A673 (cell line): ENCODE results near the gene MDP1. TPM values are rescaled to one million over a fixed set of nuclear protein-coding genes. Genes with fewer than 3 reads are reported as not detected.

ENCODE experiments used
- BruUV-seq: library from RNA; stranded (reverse); fragments of 400-500 nt; replicated peaks from 2 replicates; lab custom pipeline; 2021; lab: Mats Ljungman, UMichigan
- CTCF ChIA-PET: fragments of 300-600 bp; sonication (Branson Sonifier 250); formaldehyde crosslinking; loops from one replicate; lab custom pipeline; 2022; ENCODE audit warnings: antibody characterized with exemption; lab: Charles Lee
- POLR2A ChIA-PET: fragments of 300-600 bp; sonication (Branson Sonifier 250); formaldehyde crosslinking; loops from one replicate; lab custom pipeline; 2022; ENCODE audit warnings: antibody characterized with exemption; ENCODE audit not compliant: low non-redundant PET; lab: Charles Lee
- DNase-seq: peaks from one replicate; pipeline ENCODE4 v3.0.0-alpha.2; 2015; ENCODE audit warnings: low spot score
- H3K27ac ChIP-seq: fragments of 200-600 bp; sonication (generic); 2 replicates; pipeline ENCODE4 v1.5.1; 2016; ENCODE audit warnings: mixed run types, low read depth, mild to moderate bottlenecking, mixed read lengths, antibody characterized with exemption, low read length; ENCODE audit not compliant: poor library complexity, severe bottlenecking
- H3K27me3 ChIP-seq: fragments of 200-600 bp; sonication (generic); replicated peaks from 2 replicates; pipeline ENCODE4 v1.6.1; 2017; ENCODE audit warnings: mixed run types, low read depth, mild to moderate bottlenecking, mixed read lengths, antibody characterized with exemption, low read length; ENCODE audit not compliant: insufficient read depth, poor library complexity
- H3K36me3 ChIP-seq: fragments of 200-600 bp; sonication (generic); 2 replicates; pipeline ENCODE4 v1.6.1; 2016; ENCODE audit warnings: mixed run types, mild to moderate bottlenecking, mixed read lengths, antibody characterized with exemption, low read length; ENCODE audit not compliant: insufficient read depth, poor library complexity, severe bottlenecking
- H3K4me1 ChIP-seq: fragments of 200-600 bp; sonication (generic); 2 replicates; pipeline ENCODE4 v1.6.1; 2017; ENCODE audit warnings: mixed run types, mild to moderate bottlenecking, mixed read lengths, antibody characterized with exemption, low read length; ENCODE audit not compliant: insufficient read depth, poor library complexity, severe bottlenecking
- H3K4me3 ChIP-seq: fragments of 200-600 bp; sonication (generic); 2 replicates; pipeline ENCODE4 v1.5.1; 2016; ENCODE audit warnings: low read depth, mixed run types, mild to moderate bottlenecking, mixed read lengths, low read length; ENCODE audit not compliant: poor library complexity, severe bottlenecking
- H3K9me3 ChIP-seq: fragments of 200-600 bp; sonication (generic); 2 replicates; pipeline ENCODE4 v1.6.1; 2016; ENCODE audit warnings: mixed run types, low read depth, mild to moderate bottlenecking, mixed read lengths, antibody characterized with exemption, low read length; ENCODE audit not compliant: poor library complexity, severe bottlenecking
- EZH2 ChIP-seq: fragments of 200-600 bp; sonication (generic); IDR thresholded peaks from 2 replicates; pipeline ENCODE4 v1.6.1; 2017; ENCODE audit warnings: borderline replicate concordance, low read depth, mild to moderate bottlenecking, mixed read lengths, antibody characterized with exemption, low read length; ENCODE audit not compliant: poor library complexity, severe bottlenecking
- intact Hi-C: fragments of 100-400 bp; cut with micrococcal nuclease; formaldehyde crosslinking; loops from one replicate; pipeline ENCODE4 v1.10.0; 2022; ENCODE audit not compliant: unreplicated experiment
- total RNA-seq: library from RNA; stranded (reverse); gene quantifications from 2 replicates; pipeline ENCODE4 v1.2.3, GENCODE V29; 2021
- TF ChIP-seq, protein P1 (sequence below): fragments of 300-800, 200-600 bp; sonication (generic); conservative IDR thresholded peaks from 2 replicates; pipeline ENCODE4 v1.5.1; 2017; ENCODE audit warnings: low read depth, mild to moderate bottlenecking, antibody characterized with exemption, low read length, moderate library complexity, mixed read lengths

Gene MDP1
- total RNA-seq, 1 experiment from 2014 or later, result 21.3 TPM

DNA sequence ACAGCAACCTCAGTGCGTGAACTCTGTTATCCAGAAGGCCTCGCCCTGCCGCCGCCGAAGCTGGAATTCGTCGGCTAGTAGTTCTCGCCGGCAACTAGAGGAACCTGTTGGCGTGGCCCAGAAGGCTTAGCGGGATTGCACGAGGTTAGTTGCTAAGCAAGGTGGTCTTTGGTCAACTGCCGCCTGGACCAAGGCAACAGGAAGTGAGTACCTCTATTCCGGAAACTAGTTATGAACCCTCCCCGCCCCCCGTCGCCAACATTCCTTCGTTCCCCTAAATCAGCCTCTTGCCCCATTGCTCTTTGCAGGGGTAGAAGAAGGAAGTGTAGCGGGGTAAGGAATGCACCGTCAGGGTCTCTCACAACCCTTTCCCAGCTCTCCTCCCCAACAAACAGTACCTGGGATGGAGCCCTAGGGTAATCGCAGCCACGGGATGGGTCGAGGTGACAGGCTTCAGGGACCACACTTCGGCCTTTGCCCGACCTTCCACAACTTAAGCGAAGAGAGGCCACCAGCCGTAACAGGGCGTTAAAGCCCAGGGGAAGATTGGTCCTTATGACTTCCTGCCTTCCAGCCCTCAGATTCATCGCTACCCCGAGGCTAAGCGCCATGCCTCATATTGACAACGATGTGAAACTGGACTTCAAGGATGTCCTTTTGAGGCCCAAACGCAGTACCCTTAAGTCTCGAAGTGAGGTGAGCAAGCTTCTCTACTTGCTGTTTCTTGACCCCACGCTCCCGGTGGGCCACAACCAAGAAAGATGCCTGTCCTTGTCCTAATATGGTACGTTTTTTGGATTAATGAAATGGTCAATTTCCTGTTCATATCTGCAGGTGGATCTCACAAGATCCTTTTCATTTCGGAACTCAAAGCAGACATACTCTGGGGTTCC, 17.0 kb upstream of the MDP1 start, which contains the start of gene GMPR2:
Gene GMPR2 (plus strand): TSS at position 285 of the 893 bp plus-strand sequence. CDS start 325 bp downstream, at position 610.
- intact Hi-C loops, result loop anchor here (1.0 kb wide), 1 partner anchor 20 kb away; the partner anchor contains the start of gene CHMP4A
- H3K27ac ChIP-seq, result peak within 1 kb of the TSS; percentile 88
- DNase-seq, result no peak
- ChIA-PET CTCF (no interaction called here), POLR2A (interaction anchor here (0.6 to 0.7 kb wide), 2 partner anchors 13 to 1764 kb away, joined by 3 to 14 read pairs; no protein-coding TSS in a partner anchor)
- TF ChIP-seq, protein P1, sequence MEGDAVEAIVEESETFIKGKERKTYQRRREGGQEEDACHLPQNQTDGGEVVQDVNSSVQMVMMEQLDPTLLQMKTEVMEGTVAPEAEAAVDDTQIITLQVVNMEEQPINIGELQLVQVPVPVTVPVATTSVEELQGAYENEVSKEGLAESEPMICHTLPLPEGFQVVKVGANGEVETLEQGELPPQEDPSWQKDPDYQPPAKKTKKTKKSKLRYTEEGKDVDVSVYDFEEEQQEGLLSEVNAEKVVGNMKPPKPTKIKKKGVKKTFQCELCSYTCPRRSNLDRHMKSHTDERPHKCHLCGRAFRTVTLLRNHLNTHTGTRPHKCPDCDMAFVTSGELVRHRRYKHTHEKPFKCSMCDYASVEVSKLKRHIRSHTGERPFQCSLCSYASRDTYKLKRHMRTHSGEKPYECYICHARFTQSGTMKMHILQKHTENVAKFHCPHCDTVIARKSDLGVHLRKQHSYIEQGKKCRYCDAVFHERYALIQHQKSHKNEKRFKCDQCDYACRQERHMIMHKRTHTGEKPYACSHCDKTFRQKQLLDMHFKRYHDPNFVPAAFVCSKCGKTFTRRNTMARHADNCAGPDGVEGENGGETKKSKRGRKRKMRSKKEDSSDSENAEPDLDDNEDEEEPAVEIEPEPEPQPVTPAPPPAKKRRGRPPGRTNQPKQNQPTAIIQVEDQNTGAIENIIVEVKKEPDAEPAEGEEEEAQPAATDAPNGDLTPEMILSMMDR, result no peak
- peaks cover 35% of the 10 kb centered on the region for H3K36me3 ChIP-seq
- peaks cover 15% of the 10 kb centered on the region for H3K4me1 ChIP-seq
- no peaks in the 10 kb centered on the region for H3K27me3 ChIP-seq
- peak within 1 kb of the TSS; percentile 77 for H3K4me3 ChIP-seq
- BruUV-seq, result TSS peak; percentile 67
- no peaks in the 10 kb centered on the region for H3K9me3 ChIP-seq

DNA sequence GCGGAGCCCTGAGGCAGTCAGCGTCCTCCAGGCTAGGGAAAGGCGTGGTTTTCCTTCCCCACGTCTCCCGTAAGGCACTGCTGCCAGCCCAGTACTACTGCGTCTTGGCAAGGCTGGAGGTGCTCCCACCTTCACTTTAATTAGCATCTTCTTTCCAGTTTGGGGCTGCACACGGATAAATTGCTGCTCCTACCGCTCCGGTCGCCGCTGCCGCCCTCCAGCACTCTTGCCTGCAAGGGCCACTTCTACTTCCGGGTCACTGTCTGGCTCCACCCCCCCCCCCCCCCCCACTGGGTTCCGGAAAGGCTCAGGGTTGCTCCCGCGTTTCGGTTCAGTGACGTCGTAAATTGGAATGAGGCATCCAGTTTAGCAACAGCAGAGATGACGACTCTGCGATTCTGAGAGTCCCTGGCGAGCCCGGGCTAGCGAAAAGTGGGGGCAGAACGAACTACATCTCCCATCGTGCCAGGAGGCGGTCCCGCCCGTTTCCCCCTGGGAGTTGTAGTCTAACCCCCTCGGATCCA, 16.3 kb upstream of the MDP1 start, which contains the start of gene NEDD8:
Gene NEDD8 (minus strand): TSS at position 247 of the 524 bp plus-strand sequence. CDS start 100 bp downstream, at position 147.
- Histone ChIP-seq H3K27me3 (no peaks in the 10 kb centered on the region), H3K27ac (peak within 1 kb of the TSS; percentile 88), H3K4me1 (peaks cover 15% of the 10 kb centered on the region), H3K4me3 (peak within 1 kb of the TSS; percentile 77), H3K9me3 (no peaks in the 10 kb centered on the region), H3K36me3 (peaks cover 29% of the 10 kb centered on the region)
- TF ChIP-seq EZH2, result no peak
- TF ChIP-seq, protein P1, result no peak
- intact Hi-C loops, result loop anchor here (1.0 kb wide), 1 partner anchor 19 kb away; the partner anchor contains the start of gene CHMP4A
- POLR2A ChIA-PET, result interaction anchor here (0.7 kb wide), 1 partner anchor 1763 kb away, joined by 3 read pairs; no protein-coding TSS in a partner anchor
- peak; percentile 98 for DNase-seq
- BruUV-seq, result no TSS peak
- CTCF ChIA-PET, result no interaction called here

DNA sequence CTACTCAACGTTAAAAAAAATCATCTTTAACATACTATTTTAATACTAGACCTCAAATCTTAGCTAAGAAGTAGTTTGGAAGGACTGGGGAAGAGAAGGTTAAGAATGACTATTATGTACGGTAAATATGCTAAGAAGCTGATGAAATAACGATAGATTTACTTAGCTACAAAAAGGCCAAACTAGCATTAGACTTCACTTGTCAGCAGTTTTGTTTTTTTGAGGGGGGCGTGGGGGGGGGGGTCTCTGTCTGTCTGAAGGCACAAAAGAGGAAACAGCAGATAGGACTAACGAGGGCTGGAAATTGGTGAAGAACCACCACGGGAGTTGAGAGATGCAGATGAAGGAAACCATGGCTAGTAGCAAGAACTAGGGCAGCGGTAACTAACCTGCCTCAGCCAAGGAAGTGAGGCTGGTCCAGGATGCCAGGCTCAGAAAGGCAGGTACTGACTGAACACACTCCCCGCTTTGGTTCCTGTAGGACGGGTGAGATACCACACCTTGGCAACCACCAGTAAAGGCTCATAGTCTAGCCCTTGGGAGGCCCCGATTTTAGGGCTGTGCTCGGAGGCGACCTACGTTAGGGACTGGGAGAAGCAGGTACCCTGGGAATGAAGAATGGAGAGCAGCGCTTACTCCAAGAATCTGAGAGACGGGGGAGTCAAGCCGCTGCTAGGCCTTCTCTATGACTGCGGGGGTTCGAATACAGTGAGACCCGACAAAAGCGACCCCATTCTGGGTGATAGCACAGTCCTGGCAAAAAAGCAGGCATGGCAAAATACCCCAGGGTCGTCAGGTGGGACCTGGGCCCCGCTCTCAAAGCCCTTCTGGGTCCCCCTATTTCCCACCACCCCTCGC, 15.6 kb upstream of the MDP1 start:
- Histone ChIP-seq H3K4me3 (peak overlapping the region; percentile 77), H3K36me3 (peaks cover 22% of the 10 kb centered on the region), H3K4me1 (peaks cover 15% of the 10 kb centered on the region), H3K27me3 (no peaks in the 10 kb centered on the region), H3K27ac (peak overlapping the region; percentile 88), H3K9me3 (no peaks in the 10 kb centered on the region)
- intact Hi-C loops, result loop anchor here (1.0 to 2.0 kb wide), 2 partner anchors 18 to 37 kb away; partner anchors contain the start of genes CHMP4A and TM9SF1
- TF ChIP-seq EZH2, result no peak
- TF ChIP-seq, protein P1, result no peak
- peak; percentile 17 for DNase-seq
- ChIA-PET POLR2A (interaction anchor here (0.5 kb wide), 1 partner anchor 95 kb away, joined by 8 read pairs; no protein-coding TSS in a partner anchor), CTCF (interaction anchor here (0.6 kb wide), 1 partner anchor 52 kb away, joined by 11 read pairs; no protein-coding TSS in a partner anchor)
- BruUV-seq, result TSS peak; percentile 68
